HL-60 (cell line): Measurements from ENCODE around the gene CALR3.

Experiments used
- DNase-seq, 2 experiments: peaks; one replicate each; pipeline ENCODE4 v3.0.0-alpha.2; 2010 to 2020; ENCODE audit warnings: low read depth in 1 of 2, low spot score in 1 of 2
- H3K27ac ChIP-seq: fragments of 250-450 bp; sonication (Bioruptor Pico); replicated peaks from 2 replicates; pipeline ENCODE4 v1.5.1; 2020; ENCODE audit warnings: mild to moderate bottlenecking, moderate library complexity
- H3K27me3 ChIP-seq: fragments of 250-450 bp; sonication (Bioruptor Pico); 2 replicates; pipeline ENCODE4 v1.5.1; 2021; ENCODE audit warnings: mild to moderate bottlenecking, moderate library complexity; ENCODE audit not compliant: insufficient read depth, poor library complexity, severe bottlenecking
- H3K4me3 ChIP-seq: replicated peaks from 2 replicates; pipeline ENCODE4 v1.5.1; 2011; ENCODE audit warnings: mild to moderate bottlenecking, control low read depth, low read length; ENCODE audit not compliant: insufficient read depth
- CTCF ChIP-seq: IDR thresholded peaks from one replicate; pipeline ENCODE4 v1.5.1; 2011; ENCODE audit warnings: low read length, control low read depth, inconsistent platforms; ENCODE audit not compliant: insufficient read depth
- GABPA ChIP-seq: IDR thresholded peaks from 2 replicates; pipeline ENCODE4 v1.6.1; 2012; ENCODE audit warnings: low read depth
- POLR2AphosphoS5 ChIP-seq: IDR thresholded peaks from 2 replicates; pipeline ENCODE4 v1.6.1; 2012; ENCODE audit warnings: low read depth
- REST ChIP-seq: IDR thresholded peaks from 2 replicates; pipeline ENCODE4 v1.6.1; 2012; ENCODE audit warnings: low read depth; ENCODE audit not compliant: insufficient replicate concordance
- SPI1 ChIP-seq: IDR thresholded peaks from 2 replicates; pipeline ENCODE4 v1.6.1; 2012; ENCODE audit warnings: low read depth, mild to moderate bottlenecking, borderline replicate concordance

The CALR3 gene

GRCh38 chr19:16535381-16535780 is 39.4 kb upstream of the CALR3 start:
- Histone ChIP-seq H3K4me3 (no peak overlapping the region), H3K27ac (no peak overlapping the region), H3K27me3 (no peaks in the 10 kb centered on the region)
- TF ChIP-seq CTCF (no peak), SPI1 (no peak), GABPA (no peak), POLR2AphosphoS5 (no peak), REST (no peak)
- DNase-seq = no peak

GRCh38 chr19:16532440-16533234 is 36.7 kb upstream of the CALR3 start:
- DNase-seq = no peak
- no peaks in the 10 kb centered on the region for H3K27me3 ChIP-seq
- H3K27ac ChIP-seq = no peak overlapping the region
- no peak for TF ChIP-seq CTCF
- no peak for TF ChIP-seq SPI1
- no peak for TF ChIP-seq REST
- TF ChIP-seq POLR2AphosphoS5 = no peak
- TF ChIP-seq GABPA = no peak
- H3K4me3 ChIP-seq = no peak overlapping the region

- Histone ChIP-seq H3K27me3 (no peaks in the 10 kb centered on the region), H3K4me3 (no peak overlapping the region), H3K27ac (no peak overlapping the region)
- DNase-seq = no peak
- TF ChIP-seq SPI1 = no peak
- TF ChIP-seq CTCF = no peak
- TF ChIP-seq POLR2AphosphoS5 = no peak
- TF ChIP-seq GABPA = no peak
- TF ChIP-seq REST = no peak
Measured at GRCh38 chr19:16531380-16531669, 35.4 kb upstream of the CALR3 start.
